ENCODE data around the gene CLDN20.

Gene CLDN20

GRCh38 chr6:155284775-155285174, 21.0 kb downstream of the CLDN20 start:
- Histone ChIP-seq H3K27me3 (ENCODE audit: insufficient read depth, poor library complexity, severe bottlenecking) (no peaks in the 10 kb centered on the region), H3K4me3 (replicated peaks; ENCODE audit: insufficient read depth, low read length) (no peak overlapping the region), H3K27ac (replicated peaks) (no peak overlapping the region)
- TF ChIP-seq SPI1 (IDR thresholded peaks at IDR 0.05; ENCODE audit: borderline replicate concordance, low read depth) (no peak), POLR2AphosphoS5 (IDR thresholded peaks at IDR 0.05; ENCODE audit: low read depth) (no peak), GABPA (IDR thresholded peaks at IDR 0.05; ENCODE audit: low read depth) (no peak)
- TF ChIP-seq, protein P1, sequence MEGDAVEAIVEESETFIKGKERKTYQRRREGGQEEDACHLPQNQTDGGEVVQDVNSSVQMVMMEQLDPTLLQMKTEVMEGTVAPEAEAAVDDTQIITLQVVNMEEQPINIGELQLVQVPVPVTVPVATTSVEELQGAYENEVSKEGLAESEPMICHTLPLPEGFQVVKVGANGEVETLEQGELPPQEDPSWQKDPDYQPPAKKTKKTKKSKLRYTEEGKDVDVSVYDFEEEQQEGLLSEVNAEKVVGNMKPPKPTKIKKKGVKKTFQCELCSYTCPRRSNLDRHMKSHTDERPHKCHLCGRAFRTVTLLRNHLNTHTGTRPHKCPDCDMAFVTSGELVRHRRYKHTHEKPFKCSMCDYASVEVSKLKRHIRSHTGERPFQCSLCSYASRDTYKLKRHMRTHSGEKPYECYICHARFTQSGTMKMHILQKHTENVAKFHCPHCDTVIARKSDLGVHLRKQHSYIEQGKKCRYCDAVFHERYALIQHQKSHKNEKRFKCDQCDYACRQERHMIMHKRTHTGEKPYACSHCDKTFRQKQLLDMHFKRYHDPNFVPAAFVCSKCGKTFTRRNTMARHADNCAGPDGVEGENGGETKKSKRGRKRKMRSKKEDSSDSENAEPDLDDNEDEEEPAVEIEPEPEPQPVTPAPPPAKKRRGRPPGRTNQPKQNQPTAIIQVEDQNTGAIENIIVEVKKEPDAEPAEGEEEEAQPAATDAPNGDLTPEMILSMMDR (IDR thresholded peaks at IDR 0.05; ENCODE audit: insufficient read depth, low read length) = no peak
- TF ChIP-seq, protein P2, sequence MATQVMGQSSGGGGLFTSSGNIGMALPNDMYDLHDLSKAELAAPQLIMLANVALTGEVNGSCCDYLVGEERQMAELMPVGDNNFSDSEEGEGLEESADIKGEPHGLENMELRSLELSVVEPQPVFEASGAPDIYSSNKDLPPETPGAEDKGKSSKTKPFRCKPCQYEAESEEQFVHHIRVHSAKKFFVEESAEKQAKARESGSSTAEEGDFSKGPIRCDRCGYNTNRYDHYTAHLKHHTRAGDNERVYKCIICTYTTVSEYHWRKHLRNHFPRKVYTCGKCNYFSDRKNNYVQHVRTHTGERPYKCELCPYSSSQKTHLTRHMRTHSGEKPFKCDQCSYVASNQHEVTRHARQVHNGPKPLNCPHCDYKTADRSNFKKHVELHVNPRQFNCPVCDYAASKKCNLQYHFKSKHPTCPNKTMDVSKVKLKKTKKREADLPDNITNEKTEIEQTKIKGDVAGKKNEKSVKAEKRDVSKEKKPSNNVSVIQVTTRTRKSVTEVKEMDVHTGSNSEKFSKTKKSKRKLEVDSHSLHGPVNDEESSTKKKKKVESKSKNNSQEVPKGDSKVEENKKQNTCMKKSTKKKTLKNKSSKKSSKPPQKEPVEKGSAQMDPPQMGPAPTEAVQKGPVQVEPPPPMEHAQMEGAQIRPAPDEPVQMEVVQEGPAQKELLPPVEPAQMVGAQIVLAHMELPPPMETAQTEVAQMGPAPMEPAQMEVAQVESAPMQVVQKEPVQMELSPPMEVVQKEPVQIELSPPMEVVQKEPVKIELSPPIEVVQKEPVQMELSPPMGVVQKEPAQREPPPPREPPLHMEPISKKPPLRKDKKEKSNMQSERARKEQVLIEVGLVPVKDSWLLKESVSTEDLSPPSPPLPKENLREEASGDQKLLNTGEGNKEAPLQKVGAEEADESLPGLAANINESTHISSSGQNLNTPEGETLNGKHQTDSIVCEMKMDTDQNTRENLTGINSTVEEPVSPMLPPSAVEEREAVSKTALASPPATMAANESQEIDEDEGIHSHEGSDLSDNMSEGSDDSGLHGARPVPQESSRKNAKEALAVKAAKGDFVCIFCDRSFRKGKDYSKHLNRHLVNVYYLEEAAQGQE (IDR thresholded peaks at IDR 0.05; ENCODE audit: insufficient replicate concordance, low read depth) = no peak
- no peak for DNase-seq (ENCODE audit: low read depth in 1 of 2, low spot score in 1 of 2)

DNA sequence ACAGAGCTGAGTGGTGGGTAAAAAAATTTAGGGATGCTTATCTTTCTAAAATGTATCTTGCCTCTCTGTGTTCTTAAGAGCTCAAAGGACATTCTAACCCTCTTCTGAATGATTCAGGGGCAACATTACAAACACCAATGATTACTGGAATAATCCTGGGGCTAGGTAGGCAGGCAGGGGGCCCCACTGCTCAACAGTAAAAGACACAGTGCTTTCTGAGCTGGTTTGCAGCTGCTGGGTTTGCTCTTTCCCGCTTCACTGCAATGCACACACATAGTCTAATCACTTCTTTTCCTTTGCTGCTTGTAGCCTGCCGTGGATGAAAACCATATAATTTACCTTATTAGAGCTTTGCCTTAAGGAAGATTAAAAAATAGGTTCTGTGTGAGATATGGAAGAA, 23.9 kb downstream of the CLDN20 start:
- TF ChIP-seq, protein P1 (IDR thresholded peaks at IDR 0.05; ENCODE audit: insufficient read depth, low read length) = no peak
- TF ChIP-seq, protein P2 (IDR thresholded peaks at IDR 0.05; ENCODE audit: insufficient replicate concordance, low read depth) = no peak
- TF ChIP-seq SPI1 (IDR thresholded peaks at IDR 0.05; ENCODE audit: borderline replicate concordance, low read depth) (no peak), POLR2AphosphoS5 (IDR thresholded peaks at IDR 0.05; ENCODE audit: low read depth) (no peak), GABPA (IDR thresholded peaks at IDR 0.05; ENCODE audit: low read depth) (no peak)
- H3K4me3 ChIP-seq (replicated peaks; ENCODE audit: insufficient read depth, low read length) = no peak overlapping the region
- no peak overlapping the region for H3K27ac ChIP-seq (replicated peaks)
- no peaks in the 10 kb centered on the region for H3K27me3 ChIP-seq (ENCODE audit: insufficient read depth, poor library complexity, severe bottlenecking)
- no peak for DNase-seq (ENCODE audit: low read depth in 1 of 2, low spot score in 1 of 2)

GRCh38 chr6:155290491-155290890, 26.7 kb downstream of the CLDN20 start:
- DNase-seq (ENCODE audit: low read depth in 1 of 2, low spot score in 1 of 2) = no peak
- no peak for TF ChIP-seq POLR2AphosphoS5 (IDR thresholded peaks at IDR 0.05; ENCODE audit: low read depth)
- TF ChIP-seq, protein P2 (IDR thresholded peaks at IDR 0.05; ENCODE audit: insufficient replicate concordance, low read depth) = no peak
- no peak for TF ChIP-seq GABPA (IDR thresholded peaks at IDR 0.05; ENCODE audit: low read depth)
- no peak for TF ChIP-seq SPI1 (IDR thresholded peaks at IDR 0.05; ENCODE audit: borderline replicate concordance, low read depth)
- TF ChIP-seq, protein P1 (IDR thresholded peaks at IDR 0.05; ENCODE audit: insufficient read depth, low read length) = no peak
- Histone ChIP-seq H3K27ac (replicated peaks) (no peak overlapping the region), H3K27me3 (ENCODE audit: insufficient read depth, poor library complexity, severe bottlenecking) (no peaks in the 10 kb centered on the region), H3K4me3 (replicated peaks; ENCODE audit: insufficient read depth, low read length) (no peak overlapping the region)

All from HL-60 (cell line).